Cardiac fibroblast (primary cell): Measurements from ENCODE around the gene NUCB2.

ENCODE experiments used
- DNase-seq, 2 donors: peaks; one replicate each; pipeline versions ENCODE4 v3.0.0 to v3.0.0-alpha.2; 2010; ENCODE audit warnings: low read depth in 2 of 2
- H3K4me3 ChIP-seq, 2 donors: replicated peaks in 1 of 2; 1 replicate in 1 of 2; 2 replicates in 1 of 2; pipeline ENCODE4 v1.5.1; 2011; ENCODE audit warnings: low read depth in 2 of 2, low read length in 2 of 2, mild to moderate bottlenecking in 2 of 2, moderate library complexity in 1 of 2
- CTCF ChIP-seq: IDR thresholded peaks from one replicate; pipeline ENCODE4 v1.5.1; 2011; ENCODE audit warnings: low read depth, mild to moderate bottlenecking, low read length, inconsistent platforms

The NUCB2 gene

GRCh38 chr11:17268902-17269301 lies 7.6 kb upstream of the NUCB2 start:
- no peak overlapping the region for H3K4me3 ChIP-seq
- no peak for DNase-seq
- no peak for TF ChIP-seq CTCF

DNA sequence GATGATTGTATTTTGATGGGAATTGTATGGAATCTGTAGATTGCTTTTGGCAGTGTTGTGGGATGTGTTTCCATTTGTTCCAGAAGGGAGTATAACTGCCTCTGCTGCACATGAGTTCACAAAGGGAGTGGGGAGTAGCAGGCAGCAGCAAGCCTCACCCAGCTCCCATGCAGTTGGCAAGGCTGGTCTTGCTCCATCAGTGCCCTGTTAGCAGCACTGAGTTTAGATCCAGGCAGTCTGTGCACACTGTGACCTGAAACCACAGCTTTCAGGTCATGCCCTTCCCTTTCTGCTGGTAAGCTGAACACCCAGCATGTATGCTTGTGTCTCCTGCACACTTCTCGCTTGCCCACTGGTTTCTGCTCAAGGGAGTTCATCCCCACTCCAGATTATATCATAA lies 3.7 kb upstream of the NUCB2 start:
- no peak for DNase-seq
- H3K4me3 ChIP-seq, result no peak overlapping the region
- TF ChIP-seq CTCF, result no peak

DNA sequence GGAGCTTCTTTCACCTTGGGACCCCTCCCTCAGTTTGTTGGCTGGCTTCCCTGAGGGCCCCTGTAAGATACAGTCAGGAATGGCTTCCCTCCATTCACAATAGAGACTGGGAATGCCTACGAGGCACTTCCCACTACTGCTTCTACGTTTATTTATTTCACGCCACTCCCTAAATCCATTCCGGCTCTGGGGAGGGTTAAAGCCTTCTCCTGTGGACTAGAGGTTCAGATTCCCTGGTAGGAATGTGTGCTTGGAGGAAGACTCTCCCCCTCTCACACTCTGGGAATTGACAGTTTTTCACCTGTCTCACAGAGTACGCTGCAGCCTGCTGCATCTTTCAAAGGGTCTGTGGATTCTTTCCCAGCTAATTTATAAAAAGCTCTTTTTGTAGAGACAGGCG lies 3.3 kb upstream of the NUCB2 start:
- TF ChIP-seq CTCF, result no peak

GRCh38 chr11:17273668-17274282 lies 2.8 kb upstream of the NUCB2 start:
- no peak overlapping the region for H3K4me3 ChIP-seq
- DNase-seq, result no peak
- TF ChIP-seq CTCF, result no peak

More for the DNA sequence above, 3.3 kb upstream of the NUCB2 start:
- DNase-seq, result no peak
- no peak overlapping the region for H3K4me3 ChIP-seq

GRCh38 chr11:17275400-17276235 lies 921 bp upstream of the NUCB2 start:
- TF ChIP-seq CTCF, result no peak
- peak overlapping the region; percentile 83 to 95 for H3K4me3 ChIP-seq
- DNase-seq, result no peak

DNA sequence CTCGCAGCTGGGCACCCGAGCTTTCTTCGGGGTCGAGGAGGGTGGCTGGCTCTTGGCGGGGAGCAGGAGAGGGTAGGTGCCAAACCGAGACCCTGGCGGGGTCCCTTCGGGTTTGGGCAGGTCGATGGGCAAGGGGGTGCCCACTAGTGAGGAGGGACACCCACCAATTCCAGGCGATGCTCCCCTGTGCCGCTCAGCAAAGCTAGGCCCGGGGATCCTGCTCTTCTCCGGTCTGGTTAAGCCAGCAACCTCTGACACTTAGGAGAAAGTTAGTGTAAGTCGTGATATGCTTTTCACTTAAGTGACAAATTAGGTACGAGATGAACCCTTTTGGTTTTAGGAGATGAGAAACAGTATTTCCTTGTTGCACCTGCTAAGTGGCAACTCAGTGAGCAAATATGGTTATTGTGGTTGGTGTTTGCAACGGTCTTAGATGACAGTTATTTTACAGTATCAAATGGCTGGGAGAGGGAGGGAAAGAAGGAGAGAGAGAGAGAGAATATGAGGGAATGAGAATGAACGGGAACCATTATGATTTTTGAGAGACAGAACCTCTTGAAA lies 565 bp downstream of the NUCB2 start:
- TF ChIP-seq CTCF, result no peak
- H3K4me3 ChIP-seq, result peak overlapping the region; percentile 83 to 95
- DNase-seq, result peak; percentile 56 to 65
